Measurements from ENCODE around the gene WDR7. TPM values are rescaled to one million over a fixed set of nuclear protein-coding genes. Genes with fewer than 3 reads are reported as not detected.
A peak's percentile ranks its signal among the peaks of the same experiment; 100 is the strongest.

WDR7 gene
- total and polyA plus RNA-seq, 2 of the 4 experiments (the other 2 are of a cell fraction), result 3.7 to 23.3 TPM

GRCh38 chr18:56953428-56954198 lies 302.5 kb downstream of the WDR7 start:
- Histone ChIP-seq H3K4me3 (ENCODE audit: insufficient read depth, low read depth, low read length) (no peak overlapping the region), H4K8ac (ENCODE audit: low read depth in 2 of 2, low read length in 2 of 2) (no peak overlapping the region), H4K91ac (ENCODE audit: insufficient read depth, low read depth, low read length) (no peak overlapping the region), H3K27me3 (ENCODE audit: control insufficient read depth, insufficient read depth, low read length) (no peaks in the 10 kb centered on the region), H3K79me1 (ENCODE audit: low read depth in 1 of 2, low read length in 2 of 2) (peaks cover 0 to 3% of the 10 kb centered on the region in 2 experiments; a peak in 1 of 4 replicates), H4K20me1 (ENCODE audit: insufficient read depth, low read length) (no peaks in the 10 kb centered on the region), H3K4ac (ENCODE audit: low read depth, low read length) (no peak overlapping the region), H3K9me3 (ENCODE audit: control insufficient read depth, insufficient read depth, low read length) (no peaks in the 10 kb centered on the region), H3K36me3 (ENCODE audit: control insufficient read depth, insufficient read depth, low read length) (no peaks in the 10 kb centered on the region), H3K9me1 (ENCODE audit: insufficient read depth, low read length) (peaks cover 4% of the 10 kb centered on the region), H3K23ac (ENCODE audit: low read depth, low read length) (no peak overlapping the region), H2BK120ac (ENCODE audit: low read depth, low read length) (no peak overlapping the region), H2AK5ac (ENCODE audit: low read depth, low read length) (no peak overlapping the region), H3K4me2 (ENCODE audit: low read depth, low read length) (no peak overlapping the region), H3K14ac (replicated peaks; ENCODE audit: low read depth, low read length) (no peak overlapping the region), H3K18ac (ENCODE audit: low read depth, low read length) (no peak overlapping the region), H3K4me1 (ENCODE audit: control insufficient read depth, insufficient read depth, low read length) (no peaks in the 10 kb centered on the region; the same call in 1 of the 2 replicates), H2BK5ac (ENCODE audit: low read depth, low read length, poor library complexity, severe bottlenecking) (no peak overlapping the region), H3K56ac (ENCODE audit: extremely low read depth, insufficient read depth, low read length) (no peak overlapping the region), H2AFZ (replicated peaks; ENCODE audit: low read length, poor library complexity) (no peak overlapping the region), H4K5ac (ENCODE audit: low read depth, low read length) (no peak overlapping the region), H3K9ac (ENCODE audit: low read depth, low read length) (no peak overlapping the region), H2BK15ac (ENCODE audit: low read depth, low read length) (no peak overlapping the region), H2BK20ac (ENCODE audit: low read depth, low read length) (no peak overlapping the region), H3K27ac (ENCODE audit: insufficient read depth, low read length) (no peak overlapping the region), H2AK9ac (replicated peaks; ENCODE audit: low read depth, low read length, poor library complexity) (no peak overlapping the region)
- no peak for ATAC-seq (ENCODE audit: low read depth)
- intact Hi-C loops (cut with micrococcal nuclease), result no loop called here
- no TSS peak for BruUV-seq (replicated peaks)
- in situ Hi-C loops (cut with MboI; ENCODE audit: low sequenced_read_pairs), result no loop called here
- no CpG with 5 or more reads among the region's 3 CpGs for WGBS, 2 experiments (ENCODE audit: extremely low coverage in 2 of 2, insufficient read length in 1 of 2)
- dilution Hi-C loops (cut with HindIII; ENCODE audit: low sequenced_read_pairs, unreplicated experiment), result no loop called here
- ChIA-PET POLR2A (ENCODE audit: unreplicated experiment) (no interaction called here), CTCF (no interaction called here)
- no peak for TF ChIP-seq NFE2L2 (IDR thresholded peaks at IDR 0.05; ENCODE audit: low read depth, low read length)
- no peak for TF ChIP-seq RFX5 (IDR thresholded peaks at IDR 0.05; ENCODE audit: low read depth, low read length)
- no peak for TF ChIP-seq CHD1 (IDR thresholded peaks at IDR 0.05; ENCODE audit: low read depth, low read length)
- TF ChIP-seq POLR2A (IDR thresholded peaks at IDR 0.05; ENCODE audit: low read depth, low read length), result no peak
- TF ChIP-seq MAZ (IDR thresholded peaks at IDR 0.05; ENCODE audit: borderline replicate concordance, low read depth, low read length), result no peak
- TF ChIP-seq ELK1 (IDR thresholded peaks at IDR 0.05; ENCODE audit: borderline replicate concordance, low read depth, low read length), result no peak
- TF ChIP-seq MAFK (IDR thresholded peaks at IDR 0.05; ENCODE audit: low read depth, low read length), result peak; percentile 34; the same call in 1 of the 2 replicates
- no peak for DNase-seq
